SU-DHL-6 (cell line): ENCODE data around the gene ASIC3.
"Not testable (repeated sequence)": the region's sequence is repeated elsewhere in the genome, so short reads cannot be mapped to it uniquely, and the experiment has no call there.

Experiments
- CTCF ChIP-seq: fragments of 200-600 bp; sonication (generic); IDR thresholded peaks from one replicate; pipeline ENCODE4 v1.5.1; 2017; ENCODE audit warnings: antibody characterized with exemption, mild to moderate bottlenecking, low read length, moderate library complexity; ENCODE audit not compliant: insufficient read depth, poor library complexity, severe bottlenecking
- EZH2phosphoT487 ChIP-seq: fragments of 200-600 bp; sonication (generic), shearing (Covaris generic); conservative IDR thresholded peaks from 2 replicates; pipeline ENCODE4 v1.6.1; 2018; ENCODE audit warnings: mild to moderate bottlenecking, antibody characterized with exemption, low read length, moderate library complexity, mixed read lengths

DNA sequence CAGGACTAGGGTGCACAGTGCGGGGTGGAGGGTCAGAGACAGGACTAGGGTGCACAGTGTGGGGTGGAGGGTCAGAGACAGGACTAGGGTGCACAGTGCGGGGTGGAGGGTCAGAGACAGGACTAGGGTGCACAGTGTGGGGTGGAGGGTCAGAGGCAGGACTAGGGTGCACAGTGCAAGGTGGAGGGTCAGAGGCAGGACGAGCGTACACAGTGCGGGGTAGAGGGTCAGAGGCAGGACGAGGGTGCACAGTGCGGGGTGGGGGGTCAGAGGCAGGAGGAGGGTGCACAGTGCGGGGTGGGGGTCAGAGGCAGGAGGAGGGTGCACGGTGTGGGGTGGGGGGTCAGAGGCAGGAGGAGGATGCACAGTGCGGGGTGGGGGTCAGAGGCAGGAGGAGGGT, 4.9 kb upstream of the ASIC3 start:
- TF ChIP-seq CTCF, EZH2phosphoT487: not testable (repeated sequence)
